Measurements from ENCODE around the gene EAF2.
A peak's percentile ranks its signal among the peaks of the same experiment; 100 is the strongest.

Gene EAF2

DNA sequence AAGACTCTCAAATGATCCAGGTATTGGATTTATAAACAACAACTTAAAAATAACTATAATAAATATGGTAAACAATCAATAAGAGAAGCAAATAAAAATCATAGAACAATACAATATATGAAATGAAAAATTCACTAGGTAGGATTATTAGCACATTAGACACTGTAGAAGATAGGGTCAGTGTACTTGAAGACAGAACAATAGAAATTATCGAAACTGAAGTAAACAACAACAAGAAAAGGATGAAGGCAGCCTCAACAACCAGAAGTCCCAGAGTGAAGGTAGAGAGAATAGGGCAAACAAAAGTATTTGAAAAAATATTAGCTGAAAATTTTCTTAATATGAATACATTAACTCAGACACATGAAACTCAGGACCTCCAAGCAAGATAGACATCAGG is 12.0 kb upstream of the EAF2 start:
- Histone ChIP-seq H2BK15ac (ENCODE audit: low read length) (no peak overlapping the region), H3K4me2 (ENCODE audit: insufficient read depth, low read length, poor library complexity, severe bottlenecking) (no peak overlapping the region), H2AK5ac (ENCODE audit: low read depth, low read length) (no peak overlapping the region), H3K36me3 (replicated peaks in 1 of 2; ENCODE audit: control insufficient read depth in 2 of 2, insufficient read depth in 2 of 2, low read length in 2 of 2) (peaks cover 12 to 99% of the 10 kb centered on the region in 2 donors), H2BK120ac (ENCODE audit: low read depth, low read length) (no peak overlapping the region), H3K27me3 (ENCODE audit: control insufficient read depth in 3 of 3, insufficient read depth in 3 of 3, low read depth in 1 of 3, low read length in 3 of 3) (no peaks in the 10 kb centered on the region), H2BK5ac (ENCODE audit: low read length) (no peak overlapping the region), H4K8ac (ENCODE audit: low read depth, low read length) (no peak overlapping the region), H3K14ac (ENCODE audit: low read length) (no peak overlapping the region), H3K79me1 (ENCODE audit: low read depth, low read length) (peaks cover 2% of the 10 kb centered on the region), H3K9me3 (replicated peaks in 1 of 2; ENCODE audit: control insufficient read depth in 2 of 2, insufficient read depth in 1 of 2, low read depth in 1 of 2, low read length in 2 of 2) (peaks cover 0 to 66% of the 10 kb centered on the region in 2 donors), H3K4ac (ENCODE audit: low read length) (no peak overlapping the region), H2BK12ac (ENCODE audit: low read length) (no peak overlapping the region), H3K23ac (ENCODE audit: low read depth, low read length, poor library complexity) (no peak overlapping the region), H4K91ac (ENCODE audit: low read depth, low read length, poor library complexity) (no peak overlapping the region), H3K27ac (replicated peaks; ENCODE audit: low read length) (no peak overlapping the region), H3K4me3 (ENCODE audit: low read length in 2 of 2) (no peak overlapping the region), H3K18ac (ENCODE audit: low read length) (no peak overlapping the region), H2AFZ (ENCODE audit: low read length) (no peak overlapping the region), H3K9ac (ENCODE audit: low read depth, low read length, poor library complexity) (no peak overlapping the region), H3K4me1 (ENCODE audit: control insufficient read depth in 2 of 2, insufficient read depth in 1 of 2, low read depth in 1 of 2, low read length in 2 of 2) (no peaks in the 10 kb centered on the region)
- no CpG with 5 or more reads among the region's 1 CpG for WGBS, 2 donors (ENCODE audit: extremely low coverage in 2 of 2, insufficient read length in 2 of 2, insufficient replicate concordance in 1 of 2)
- DNase-seq (ENCODE audit: low spot score): no peak

DNA sequence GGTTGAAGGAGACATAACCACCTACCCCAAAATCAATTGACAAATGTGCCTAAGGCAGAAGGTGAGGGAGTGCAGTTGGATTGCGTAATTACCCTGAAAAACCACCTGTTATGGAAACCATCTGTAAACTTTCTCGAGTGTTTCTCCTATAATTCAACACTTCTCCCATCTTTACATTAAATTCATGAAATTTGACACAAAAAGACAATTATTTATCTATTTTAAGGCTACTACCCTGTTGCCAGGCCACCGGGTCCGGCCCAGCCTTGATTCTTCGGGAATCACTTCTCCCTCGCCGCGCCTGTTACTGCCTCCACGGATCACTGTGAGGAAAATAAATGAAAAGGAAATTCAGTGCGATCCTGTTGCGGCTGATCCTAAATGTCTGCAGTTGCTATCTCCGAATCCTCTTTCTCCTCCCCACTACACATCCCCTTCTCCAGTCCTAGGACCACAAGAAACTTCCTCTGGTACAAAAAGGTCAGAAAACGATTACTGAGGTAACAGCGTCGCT is 795 bp upstream of the EAF2 start:
- Histone ChIP-seq H3K9ac (ENCODE audit: low read depth, low read length, poor library complexity) (peak overlapping the region; percentile 46), H3K79me1 (ENCODE audit: low read depth, low read length) (no peaks in the 10 kb centered on the region), H3K27ac (replicated peaks; ENCODE audit: low read length) (no peak overlapping the region), H3K23ac (ENCODE audit: low read depth, low read length, poor library complexity) (no peak overlapping the region), H3K4ac (ENCODE audit: low read length) (no peak overlapping the region), H3K9me3 (replicated peaks in 1 of 2; ENCODE audit: control insufficient read depth in 2 of 2, insufficient read depth in 1 of 2, low read depth in 1 of 2, low read length in 2 of 2) (peaks cover 0 to 7% of the 10 kb centered on the region in 2 donors), H2BK15ac (ENCODE audit: low read length) (no peak overlapping the region), H4K8ac (ENCODE audit: low read depth, low read length) (no peak overlapping the region), H3K18ac (ENCODE audit: low read length) (peak overlapping the region; percentile 2), H3K4me1 (ENCODE audit: control insufficient read depth in 2 of 2, insufficient read depth in 1 of 2, low read depth in 1 of 2, low read length in 2 of 2) (peaks cover 2 to 3% of the 10 kb centered on the region in 2 donors), H2BK5ac (ENCODE audit: low read length) (no peak overlapping the region), H3K27me3 (ENCODE audit: control insufficient read depth in 3 of 3, insufficient read depth in 3 of 3, low read depth in 1 of 3, low read length in 3 of 3) (peaks cover 0 to 5% (median 0%) of the 10 kb centered on the region in 3 experiments), H3K4me3 (ENCODE audit: low read length in 2 of 2) (peak overlapping the region; percentile 89 to 96), H3K4me2 (ENCODE audit: insufficient read depth, low read length, poor library complexity, severe bottlenecking) (peak overlapping the region; percentile 83), H2BK12ac (ENCODE audit: low read length) (no peak overlapping the region), H3K14ac (ENCODE audit: low read length) (no peak overlapping the region), H3K36me3 (replicated peaks in 1 of 2; ENCODE audit: control insufficient read depth in 2 of 2, insufficient read depth in 2 of 2, low read length in 2 of 2) (peaks cover 2 to 47% of the 10 kb centered on the region in 2 donors), H4K91ac (ENCODE audit: low read depth, low read length, poor library complexity) (no peak overlapping the region), H2AFZ (ENCODE audit: low read length) (peak overlapping the region; percentile 95), H2BK120ac (ENCODE audit: low read depth, low read length) (no peak overlapping the region), H2AK5ac (ENCODE audit: low read depth, low read length) (no peak overlapping the region)
- WGBS, 2 donors (ENCODE audit: extremely low coverage in 2 of 2, insufficient read length in 2 of 2, insufficient replicate concordance in 1 of 2): no CpG with 5 or more reads among the region's 15 CpGs
- DNase-seq (ENCODE audit: low spot score): no peak

DNA sequence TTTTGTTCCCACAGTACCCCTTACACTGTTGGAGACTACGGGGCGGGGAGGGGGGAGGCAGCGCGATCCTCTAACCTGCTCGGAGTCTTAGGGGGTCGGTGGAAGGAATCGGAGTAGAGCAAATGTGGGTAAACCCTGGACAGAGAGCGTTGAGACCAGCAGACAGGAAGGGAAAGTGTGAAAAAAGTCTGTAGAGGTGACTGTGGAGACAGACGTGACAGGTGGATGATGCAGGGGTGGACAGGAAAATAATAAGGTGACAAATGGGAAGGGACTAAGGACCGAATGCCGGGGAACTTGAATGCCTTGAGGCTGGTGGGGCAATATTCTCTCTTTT is 424 bp downstream of the EAF2 start:
- Histone ChIP-seq H2AK5ac (ENCODE audit: low read depth, low read length) (no peak overlapping the region), H3K27me3 (ENCODE audit: control insufficient read depth in 3 of 3, insufficient read depth in 3 of 3, low read depth in 1 of 3, low read length in 3 of 3) (peaks cover 0 to 5% (median 0%) of the 10 kb centered on the region in 3 experiments), H3K9me3 (replicated peaks in 1 of 2; ENCODE audit: control insufficient read depth in 2 of 2, insufficient read depth in 1 of 2, low read depth in 1 of 2, low read length in 2 of 2) (peaks cover 0 to 7% of the 10 kb centered on the region in 2 donors), H3K4me3 (ENCODE audit: low read length in 2 of 2) (peak overlapping the region; percentile 83 to 96), H3K27ac (replicated peaks; ENCODE audit: low read length) (no peak overlapping the region), H2BK15ac (ENCODE audit: low read length) (no peak overlapping the region), H3K4me1 (ENCODE audit: control insufficient read depth in 2 of 2, insufficient read depth in 1 of 2, low read depth in 1 of 2, low read length in 2 of 2) (peaks cover 2 to 3% of the 10 kb centered on the region in 2 donors), H3K4me2 (ENCODE audit: insufficient read depth, low read length, poor library complexity, severe bottlenecking) (peak overlapping the region; percentile 72), H3K79me1 (ENCODE audit: low read depth, low read length) (no peaks in the 10 kb centered on the region), H3K23ac (ENCODE audit: low read depth, low read length, poor library complexity) (no peak overlapping the region), H2BK120ac (ENCODE audit: low read depth, low read length) (no peak overlapping the region), H4K8ac (ENCODE audit: low read depth, low read length) (no peak overlapping the region), H3K18ac (ENCODE audit: low read length) (no peak overlapping the region), H2BK12ac (ENCODE audit: low read length) (no peak overlapping the region), H3K9ac (ENCODE audit: low read depth, low read length, poor library complexity) (peak overlapping the region; percentile 75), H3K4ac (ENCODE audit: low read length) (no peak overlapping the region), H2BK5ac (ENCODE audit: low read length) (no peak overlapping the region), H3K14ac (ENCODE audit: low read length) (no peak overlapping the region), H2AFZ (ENCODE audit: low read length) (peak overlapping the region; percentile 95), H3K36me3 (replicated peaks in 1 of 2; ENCODE audit: control insufficient read depth in 2 of 2, insufficient read depth in 2 of 2, low read length in 2 of 2) (peaks cover 2 to 36% of the 10 kb centered on the region in 2 donors), H4K91ac (ENCODE audit: low read depth, low read length, poor library complexity) (no peak overlapping the region)
- no peak for DNase-seq (ENCODE audit: low spot score)
- WGBS, 2 donors (ENCODE audit: extremely low coverage in 2 of 2, insufficient read length in 2 of 2, insufficient replicate concordance in 1 of 2): no CpG with 5 or more reads among the region's 11 CpGs

DNA sequence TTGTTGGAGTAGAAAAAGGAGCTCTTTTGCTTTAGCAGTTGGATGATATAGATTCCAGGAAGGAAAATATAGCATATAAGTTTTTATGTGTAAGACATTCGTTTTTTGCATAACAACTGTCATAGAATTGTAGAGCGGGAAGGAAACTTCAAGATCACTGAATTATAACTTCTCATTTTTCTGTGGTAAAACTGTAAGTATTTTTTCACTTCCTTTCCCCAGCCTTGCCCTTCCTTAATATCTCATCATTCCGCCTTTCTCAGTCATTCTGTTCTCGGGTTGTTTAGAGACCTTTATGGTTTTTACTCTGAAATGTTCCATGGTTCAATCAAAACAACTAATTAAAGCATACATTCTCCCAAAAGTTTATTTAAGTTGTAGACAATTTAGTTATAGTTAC is 1.1 kb downstream of the EAF2 start:
- Histone ChIP-seq H2AK5ac (ENCODE audit: low read depth, low read length) (no peak overlapping the region), H2BK5ac (ENCODE audit: low read length) (no peak overlapping the region), H2BK120ac (ENCODE audit: low read depth, low read length) (no peak overlapping the region), H4K91ac (ENCODE audit: low read depth, low read length, poor library complexity) (no peak overlapping the region), H3K23ac (ENCODE audit: low read depth, low read length, poor library complexity) (no peak overlapping the region), H3K4me2 (ENCODE audit: insufficient read depth, low read length, poor library complexity, severe bottlenecking) (no peak overlapping the region), H3K4me3 (ENCODE audit: low read length in 2 of 2) (no peak overlapping the region), H2BK12ac (ENCODE audit: low read length) (no peak overlapping the region), H3K4me1 (ENCODE audit: control insufficient read depth in 2 of 2, insufficient read depth in 1 of 2, low read depth in 1 of 2, low read length in 2 of 2) (peaks cover 2 to 3% of the 10 kb centered on the region in 2 donors), H2BK15ac (ENCODE audit: low read length) (no peak overlapping the region), H3K18ac (ENCODE audit: low read length) (no peak overlapping the region), H2AFZ (ENCODE audit: low read length) (no peak overlapping the region), H3K9me3 (replicated peaks in 1 of 2; ENCODE audit: control insufficient read depth in 2 of 2, insufficient read depth in 1 of 2, low read depth in 1 of 2, low read length in 2 of 2) (peaks cover 0 to 7% of the 10 kb centered on the region in 2 donors), H4K8ac (ENCODE audit: low read depth, low read length) (no peak overlapping the region), H3K36me3 (replicated peaks in 1 of 2; ENCODE audit: control insufficient read depth in 2 of 2, insufficient read depth in 2 of 2, low read length in 2 of 2) (peaks cover 2 to 30% of the 10 kb centered on the region in 2 donors), H3K9ac (ENCODE audit: low read depth, low read length, poor library complexity) (no peak overlapping the region), H3K14ac (ENCODE audit: low read length) (no peak overlapping the region), H3K4ac (ENCODE audit: low read length) (no peak overlapping the region), H3K27ac (replicated peaks; ENCODE audit: low read length) (no peak overlapping the region), H3K27me3 (ENCODE audit: control insufficient read depth in 3 of 3, insufficient read depth in 3 of 3, low read depth in 1 of 3, low read length in 3 of 3) (peaks cover 0 to 5% (median 0%) of the 10 kb centered on the region in 3 experiments), H3K79me1 (ENCODE audit: low read depth, low read length) (no peaks in the 10 kb centered on the region)
- no peak for DNase-seq (ENCODE audit: low spot score)
- no CpG with 5 or more reads among the region's 4 CpGs for WGBS, 2 donors (ENCODE audit: extremely low coverage in 2 of 2, insufficient read length in 2 of 2, insufficient replicate concordance in 1 of 2)
